Keratinocyte (primary cell): ENCODE results near the gene SOX1. TPM values are rescaled to one million over a fixed set of nuclear protein-coding genes. Genes with fewer than 3 reads are reported as not detected.

Experiments used
- DNase-seq: peaks from one replicate; pipeline ENCODE4 v3.0.0-alpha.2; 2011; ENCODE audit warnings: low read depth, missing footprints, low spot score
- FAIRE-seq: peaks from 2 replicates; lab custom pipeline; 2011; peaks lifted over from hg19 to GRCh38; lab: Jason Lieb, UNC
- H2AFZ ChIP-seq: 2 replicates; pipeline ENCODE4 v1.6.0; 2012; ENCODE audit warnings: low read length, control low read depth, inconsistent platforms; ENCODE audit not compliant: control insufficient read depth
- H3K27ac ChIP-seq: 2 replicates; pipeline ENCODE4 v1.5.1; 2011; ENCODE audit warnings: low read length; ENCODE audit not compliant: control insufficient read depth, insufficient read depth
- H3K27me3 ChIP-seq: 3 replicates; pipeline ENCODE4 v1.6.0; 2011; ENCODE audit warnings: low read length; ENCODE audit not compliant: control insufficient read depth, insufficient read depth; ENCODE audit errors: extremely low read depth
- H3K36me3 ChIP-seq, 2 experiments: 2 replicates in 1 of 2; 3 replicates in 1 of 2; pipeline ENCODE4 v1.5.1; 2011; ENCODE audit warnings: low read length in 2 of 2, mild to moderate bottlenecking in 1 of 2; ENCODE audit not compliant: control insufficient read depth in 2 of 2, insufficient read depth in 2 of 2; ENCODE audit errors: extremely low read depth in 1 of 2
- H3K4me1 ChIP-seq: 3 replicates; pipeline ENCODE4 v1.5.1; 2011; ENCODE audit warnings: low read length; ENCODE audit not compliant: control insufficient read depth, insufficient read depth; ENCODE audit errors: extremely low read depth
- H3K4me2 ChIP-seq: 3 replicates; pipeline ENCODE4 v1.6.0; 2011; ENCODE audit warnings: low read depth, low read length; ENCODE audit not compliant: control insufficient read depth, insufficient read depth; ENCODE audit errors: extremely low read depth
- H3K4me3 ChIP-seq, 3 experiments: fragments of 200-600 bp in 1 of 3; sonication (generic) in 1 of 3; 2 replicates in 2 of 3; 3 replicates in 1 of 3; pipeline ENCODE4 v1.5.1; 2011 to 2016; ENCODE audit warnings: low read length in 3 of 3, mild to moderate bottlenecking in 3 of 3, control low read depth in 2 of 3, inconsistent platforms in 1 of 3, low read depth in 1 of 3, mixed read lengths in 1 of 3, mixed run types in 1 of 3, moderate library complexity in 1 of 3; ENCODE audit not compliant: control insufficient read depth in 2 of 3, insufficient read depth in 2 of 3; ENCODE audit errors: extremely low read depth in 1 of 3
- H3K79me2 ChIP-seq: 2 replicates; pipeline ENCODE4 v1.6.0; 2012; ENCODE audit warnings: low read length; ENCODE audit not compliant: control insufficient read depth, insufficient read depth
- H3K9ac ChIP-seq: 3 replicates; pipeline ENCODE4 v1.6.0; 2011; ENCODE audit warnings: low read length; ENCODE audit not compliant: control insufficient read depth, insufficient read depth; ENCODE audit errors: extremely low read depth
- H3K9me1 ChIP-seq: 3 replicates; pipeline ENCODE4 v1.6.0; 2011; ENCODE audit warnings: low read length; ENCODE audit not compliant: control insufficient read depth, insufficient read depth; ENCODE audit errors: extremely low read depth
- H3K9me3 ChIP-seq: 2 replicates; pipeline ENCODE4 v1.5.1; 2012; ENCODE audit warnings: low read depth, low read length; ENCODE audit not compliant: control insufficient read depth
- H4K20me1 ChIP-seq: 3 replicates; pipeline ENCODE4 v1.6.0; 2011; ENCODE audit warnings: low read length; ENCODE audit not compliant: control insufficient read depth, insufficient read depth; ENCODE audit errors: extremely low read depth
- CTCF ChIP-seq, 3 experiments: IDR thresholded peaks in 1 of 3; conservative IDR thresholded peaks in 1 of 3; optimal IDR thresholded peaks in 1 of 3; 2 replicates in 2 of 3; 3 replicates in 1 of 3; pipeline versions ENCODE3 to v1.5.1; 2011; ENCODE audit warnings: low read length in 3 of 3, mild to moderate bottlenecking in 3 of 3, moderate library complexity in 2 of 3, control low read depth in 1 of 3, inconsistent platforms in 1 of 3; ENCODE audit not compliant: insufficient read depth in 2 of 3; ENCODE audit errors: extremely low read depth in 1 of 3
- EZH2 ChIP-seq: IDR thresholded peaks from one replicate; pipeline ENCODE4 v1.6.1; 2012; ENCODE audit warnings: inconsistent platforms, mild to moderate bottlenecking, low read length, moderate library complexity
- dilution Hi-C: fragments of 300-500 bp; cut with MboI; formaldehyde crosslinking; loops from one replicate; pipeline ENCODE4 v1.7.0; 2020; ENCODE audit warnings: low sequenced_read_pairs; ENCODE audit not compliant: extremely low pct_ligation_motif_present
- polyA plus RNA-seq, 5 experiments: library from polyadenylated mRNA; depleted of rRNA in 3 of 5; stranded (reverse) in 3 of 5; stranded (forward) in 1 of 5; unstranded in 1 of 5; fragments of >200 nt; gene quantifications; 1 replicate in 1 of 5; 2 replicates in 3 of 5; 3 replicates in 1 of 5; pipeline versions ENCODE4 v1.2.1 to v1.2.3, GENCODE V29; 2011 to 2012; ENCODE audit warnings: missing spikeins in 2 of 5, low read depth in 1 of 5, low replicate concordance in 1 of 5

The SOX1 gene
- polyA plus RNA-seq, 1 donor (not counting 4 experiments of a cell fraction or from before 2014, with no cell fraction given), result not detected

- Histone ChIP-seq H3K27me3 (peaks cover 49% of the 10 kb centered on the region), H3K4me1 (no peaks in the 10 kb centered on the region), H3K4me3 (no peak overlapping the region), H3K4me2 (no peak overlapping the region), H4K20me1 (no peaks in the 10 kb centered on the region), H3K9me1 (no peaks in the 10 kb centered on the region), H2AFZ (no peak overlapping the region), H3K9me3 (no peaks in the 10 kb centered on the region), H3K36me3 (no peaks in the 10 kb centered on the region), H3K79me2 (no peaks in the 10 kb centered on the region), H3K27ac (no peak overlapping the region), H3K9ac (no peak overlapping the region)
- DNase-seq, result no peak
- dilution Hi-C loops, result no loop called here
- FAIRE-seq, result no peak
- no peak for TF ChIP-seq EZH2
- TF ChIP-seq CTCF (optimal IDR thresholded peaks at IDR 0.05 in 1 of 3, IDR thresholded peaks at IDR 0.05 in 1 of 3, conservative IDR thresholded peaks at IDR 0.05 in 1 of 3; ENCODE audit: extremely low read depth in 1 of 3, insufficient read depth in 2 of 3, low read length in 3 of 3), result no peak
Measured at GRCh38 chr13:112105244-112105681, 38.3 kb downstream of the SOX1 start.

DNA sequence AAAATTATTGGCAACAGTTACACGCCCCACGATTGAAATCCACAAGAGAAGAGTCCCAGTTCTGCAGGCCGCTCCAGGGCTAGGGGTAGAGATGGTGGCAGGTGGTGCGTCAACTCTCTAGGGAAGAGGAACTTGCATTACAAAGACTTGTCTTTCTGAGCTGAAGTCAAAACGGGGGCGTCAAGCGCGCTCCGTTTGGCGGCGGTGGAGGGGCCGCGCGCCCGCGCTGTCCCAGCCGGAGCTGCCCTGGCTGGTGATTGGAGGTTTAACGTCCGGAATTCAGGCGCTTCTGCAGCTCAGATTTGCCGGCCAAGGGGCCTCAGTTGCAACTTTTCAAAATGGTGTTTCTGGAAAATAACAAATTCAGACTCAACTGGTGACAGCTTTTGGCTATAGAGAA, 38.9 kb downstream of the SOX1 start:
- H3K9ac ChIP-seq, result no peak overlapping the region

More for the DNA sequence above, 38.9 kb downstream of the SOX1 start:
- H3K36me3 ChIP-seq, result no peaks in the 10 kb centered on the region
- DNase-seq (no peak), FAIRE-seq (no peak)
- TF ChIP-seq EZH2 (no peak), CTCF (optimal IDR thresholded peaks at IDR 0.05 in 1 of 3, IDR thresholded peaks at IDR 0.05 in 1 of 3, conservative IDR thresholded peaks at IDR 0.05 in 1 of 3; ENCODE audit: extremely low read depth in 1 of 3, insufficient read depth in 2 of 3, low read length in 3 of 3) (no peak)
- H3K27me3 ChIP-seq, result peaks cover 49% of the 10 kb centered on the region
- no peak overlapping the region for H3K4me3 ChIP-seq
- H3K27ac ChIP-seq, result no peak overlapping the region
- no peaks in the 10 kb centered on the region for H3K79me2 ChIP-seq
- H3K9me3 ChIP-seq, result no peaks in the 10 kb centered on the region
- no peak overlapping the region for H3K4me2 ChIP-seq
- dilution Hi-C loops, result no loop called here
- no peaks in the 10 kb centered on the region for H3K4me1 ChIP-seq
- H2AFZ ChIP-seq, result no peak overlapping the region
- H4K20me1 ChIP-seq, result no peaks in the 10 kb centered on the region
- H3K9me1 ChIP-seq, result no peaks in the 10 kb centered on the region
